ENCODE measurements around the gene LDLRAD4.

The LDLRAD4 gene

GRCh38 chr18:13362051-13362450 lies 143.5 kb downstream of the LDLRAD4 start:
- no peaks in the 10 kb centered on the region for H3K27me3 ChIP-seq (replicated peaks in 2 of 5; ENCODE audit: control insufficient read depth in 4 of 5, insufficient read depth in 5 of 5, low read length in 4 of 5)
- ChIA-PET POLR2A (no interaction called here), CTCF (no interaction called here)
- H3K36me3 ChIP-seq (ENCODE audit: control insufficient read depth in 4 of 4, insufficient read depth in 4 of 4, low read length in 3 of 4), result no peaks in the 10 kb centered on the region
- peaks cover 0 to 18% (median 0%) of the 10 kb centered on the region in 4 experiments for H3K4me1 ChIP-seq (ENCODE audit: control extremely low read depth in 1 of 4, control insufficient read depth in 4 of 4, insufficient read depth in 4 of 4, low read length in 3 of 4)
- H3K4me3 ChIP-seq (ENCODE audit: control insufficient read depth in 1 of 7, extremely low read depth in 1 of 7, insufficient read depth in 4 of 7, low read depth in 2 of 7, low read length in 6 of 7), result no peak overlapping the region
- WGBS (ENCODE audit: insufficient coverage), result 87% methylated on average over 5 of the region's 8 CpGs
- H3K27ac ChIP-seq (ENCODE audit: insufficient read depth in 1 of 2, low read depth in 1 of 2, low read length in 2 of 2, poor library complexity in 1 of 2, severe bottlenecking in 2 of 2), result no peak overlapping the region
- no peak for DNase-seq
- H3K9me3 ChIP-seq (ENCODE audit: control extremely low read depth in 1 of 5, control insufficient read depth in 4 of 5, insufficient read depth in 2 of 5, low read depth in 1 of 5, low read length in 4 of 5), result no peaks in the 10 kb centered on the region

- Histone ChIP-seq H3K4me3 (ENCODE audit: control insufficient read depth in 1 of 7, extremely low read depth in 1 of 7, insufficient read depth in 4 of 7, low read depth in 2 of 7, low read length in 6 of 7) (no peak overlapping the region), H3K27me3 (replicated peaks in 2 of 5; ENCODE audit: control insufficient read depth in 4 of 5, insufficient read depth in 5 of 5, low read length in 4 of 5) (no peaks in the 10 kb centered on the region), H3K9me3 (ENCODE audit: control extremely low read depth in 1 of 5, control insufficient read depth in 4 of 5, insufficient read depth in 2 of 5, low read depth in 1 of 5, low read length in 4 of 5) (no peaks in the 10 kb centered on the region), H3K27ac (ENCODE audit: insufficient read depth in 1 of 2, low read depth in 1 of 2, low read length in 2 of 2, poor library complexity in 1 of 2, severe bottlenecking in 2 of 2) (no peak overlapping the region), H3K4me1 (ENCODE audit: control extremely low read depth in 1 of 4, control insufficient read depth in 4 of 4, insufficient read depth in 4 of 4, low read length in 3 of 4) (peaks cover 0 to 18% (median 0%) of the 10 kb centered on the region in 4 experiments), H3K36me3 (ENCODE audit: control insufficient read depth in 4 of 4, insufficient read depth in 4 of 4, low read length in 3 of 4) (no peaks in the 10 kb centered on the region)
- POLR2A ChIA-PET, result no interaction called here
- CTCF ChIA-PET, result no interaction called here
- 81% methylated on average over 2 of the region's 2 CpGs for WGBS (ENCODE audit: insufficient coverage)
- no peak for DNase-seq
Observed at GRCh38 chr18:13362607-13363006, 144.0 kb downstream of the LDLRAD4 start.

GRCh38 chr18:13363359-13363758 lies 144.8 kb downstream of the LDLRAD4 start:
- no peak overlapping the region for H3K4me3 ChIP-seq (ENCODE audit: control insufficient read depth in 1 of 7, extremely low read depth in 1 of 7, insufficient read depth in 4 of 7, low read depth in 2 of 7, low read length in 6 of 7)
- ChIA-PET CTCF (no interaction called here), POLR2A (no interaction called here)
- no peak for DNase-seq
- 100% methylated on average over 4 of the region's 4 CpGs for WGBS (ENCODE audit: insufficient coverage)
- no peaks in the 10 kb centered on the region for H3K9me3 ChIP-seq (ENCODE audit: control extremely low read depth in 1 of 5, control insufficient read depth in 4 of 5, insufficient read depth in 2 of 5, low read depth in 1 of 5, low read length in 4 of 5)
- no peak overlapping the region for H3K27ac ChIP-seq (ENCODE audit: insufficient read depth in 1 of 2, low read depth in 1 of 2, low read length in 2 of 2, poor library complexity in 1 of 2, severe bottlenecking in 2 of 2)
- H3K4me1 ChIP-seq (ENCODE audit: control extremely low read depth in 1 of 4, control insufficient read depth in 4 of 4, insufficient read depth in 4 of 4, low read length in 3 of 4), result peaks cover 0 to 18% (median 0%) of the 10 kb centered on the region in 4 experiments
- H3K27me3 ChIP-seq (replicated peaks in 2 of 5; ENCODE audit: control insufficient read depth in 4 of 5, insufficient read depth in 5 of 5, low read length in 4 of 5), result no peaks in the 10 kb centered on the region
- H3K36me3 ChIP-seq (ENCODE audit: control insufficient read depth in 4 of 4, insufficient read depth in 4 of 4, low read length in 3 of 4), result no peaks in the 10 kb centered on the region

GRCh38 chr18:13364721-13365205 lies 146.2 kb downstream of the LDLRAD4 start:
- no peak overlapping the region for H3K27ac ChIP-seq (ENCODE audit: insufficient read depth in 1 of 2, low read depth in 1 of 2, low read length in 2 of 2, poor library complexity in 1 of 2, severe bottlenecking in 2 of 2)
- 93% methylated on average over 5 of the region's 7 CpGs for WGBS (ENCODE audit: insufficient coverage)
- ChIA-PET POLR2A (no interaction called here), CTCF (interaction anchor here (1.1 to 1.8 kb wide), 2 partner anchors 11 to 13 kb away, joined by 3 to 5 read pairs; no protein-coding TSS in a partner anchor)
- H3K36me3 ChIP-seq (ENCODE audit: control insufficient read depth in 4 of 4, insufficient read depth in 4 of 4, low read length in 3 of 4), result no peaks in the 10 kb centered on the region
- no peaks in the 10 kb centered on the region for H3K9me3 ChIP-seq (ENCODE audit: control extremely low read depth in 1 of 5, control insufficient read depth in 4 of 5, insufficient read depth in 2 of 5, low read depth in 1 of 5, low read length in 4 of 5)
- no peak for DNase-seq
- peaks cover 0 to 8% (median 0%) of the 10 kb centered on the region in 4 experiments for H3K4me1 ChIP-seq (ENCODE audit: control extremely low read depth in 1 of 4, control insufficient read depth in 4 of 4, insufficient read depth in 4 of 4, low read length in 3 of 4)
- H3K27me3 ChIP-seq (replicated peaks in 2 of 5; ENCODE audit: control insufficient read depth in 4 of 5, insufficient read depth in 5 of 5, low read length in 4 of 5), result no peaks in the 10 kb centered on the region
- H3K4me3 ChIP-seq (ENCODE audit: control insufficient read depth in 1 of 7, extremely low read depth in 1 of 7, insufficient read depth in 4 of 7, low read depth in 2 of 7, low read length in 6 of 7), result no peak overlapping the region

GRCh38 chr18:13366131-13366530 lies 147.6 kb downstream of the LDLRAD4 start:
- CTCF ChIA-PET, result no interaction called here
- 87% methylated on average over 3 of the region's 3 CpGs for WGBS (ENCODE audit: insufficient coverage)
- Histone ChIP-seq H3K36me3 (ENCODE audit: control insufficient read depth in 4 of 4, insufficient read depth in 4 of 4, low read length in 3 of 4) (no peaks in the 10 kb centered on the region), H3K9me3 (ENCODE audit: control extremely low read depth in 1 of 5, control insufficient read depth in 4 of 5, insufficient read depth in 2 of 5, low read depth in 1 of 5, low read length in 4 of 5) (no peaks in the 10 kb centered on the region), H3K27me3 (replicated peaks in 2 of 5; ENCODE audit: control insufficient read depth in 4 of 5, insufficient read depth in 5 of 5, low read length in 4 of 5) (no peaks in the 10 kb centered on the region), H3K27ac (ENCODE audit: insufficient read depth in 1 of 2, low read depth in 1 of 2, low read length in 2 of 2, poor library complexity in 1 of 2, severe bottlenecking in 2 of 2) (no peak overlapping the region), H3K4me1 (ENCODE audit: control extremely low read depth in 1 of 4, control insufficient read depth in 4 of 4, insufficient read depth in 4 of 4, low read length in 3 of 4) (peaks cover 0 to 7% (median 0%) of the 10 kb centered on the region in 4 experiments), H3K4me3 (ENCODE audit: control insufficient read depth in 1 of 7, extremely low read depth in 1 of 7, insufficient read depth in 4 of 7, low read depth in 2 of 7, low read length in 6 of 7) (no peak overlapping the region)
- DNase-seq, result no peak
- POLR2A ChIA-PET, result no interaction called here

GRCh38 chr18:13366541-13366940 lies 148.0 kb downstream of the LDLRAD4 start:
- H3K27me3 ChIP-seq (replicated peaks in 2 of 5; ENCODE audit: control insufficient read depth in 4 of 5, insufficient read depth in 5 of 5, low read length in 4 of 5), result no peaks in the 10 kb centered on the region
- H3K27ac ChIP-seq (ENCODE audit: insufficient read depth in 1 of 2, low read depth in 1 of 2, low read length in 2 of 2, poor library complexity in 1 of 2, severe bottlenecking in 2 of 2), result no peak overlapping the region
- H3K4me3 ChIP-seq (ENCODE audit: control insufficient read depth in 1 of 7, extremely low read depth in 1 of 7, insufficient read depth in 4 of 7, low read depth in 2 of 7, low read length in 6 of 7), result no peak overlapping the region
- no peak for DNase-seq
- CTCF ChIA-PET, result no interaction called here
- POLR2A ChIA-PET, result no interaction called here
- no peaks in the 10 kb centered on the region for H3K36me3 ChIP-seq (ENCODE audit: control insufficient read depth in 4 of 4, insufficient read depth in 4 of 4, low read length in 3 of 4)
- peaks cover 0 to 7% (median 0%) of the 10 kb centered on the region in 4 experiments for H3K4me1 ChIP-seq (ENCODE audit: control extremely low read depth in 1 of 4, control insufficient read depth in 4 of 4, insufficient read depth in 4 of 4, low read length in 3 of 4)
- 96% methylated on average over 7 of the region's 8 CpGs for WGBS (ENCODE audit: insufficient coverage)
- H3K9me3 ChIP-seq (ENCODE audit: control extremely low read depth in 1 of 5, control insufficient read depth in 4 of 5, insufficient read depth in 2 of 5, low read depth in 1 of 5, low read length in 4 of 5), result no peaks in the 10 kb centered on the region

GRCh38 chr18:13366962-13367892 lies 148.7 kb downstream of the LDLRAD4 start:
- H3K27me3 ChIP-seq (replicated peaks in 2 of 5; ENCODE audit: control insufficient read depth in 4 of 5, insufficient read depth in 5 of 5, low read length in 4 of 5), result no peaks in the 10 kb centered on the region
- ChIA-PET CTCF (no interaction called here), POLR2A (no interaction called here)
- 94% methylated on average over 21 of the region's 26 CpGs for WGBS (ENCODE audit: insufficient coverage)
- peaks cover 0 to 10% (median 2%) of the 10 kb centered on the region in 4 experiments for H3K4me1 ChIP-seq (ENCODE audit: control extremely low read depth in 1 of 4, control insufficient read depth in 4 of 4, insufficient read depth in 4 of 4, low read length in 3 of 4)
- no peaks in the 10 kb centered on the region for H3K36me3 ChIP-seq (ENCODE audit: control insufficient read depth in 4 of 4, insufficient read depth in 4 of 4, low read length in 3 of 4)
- H3K27ac ChIP-seq (ENCODE audit: insufficient read depth in 1 of 2, low read depth in 1 of 2, low read length in 2 of 2, poor library complexity in 1 of 2, severe bottlenecking in 2 of 2), result no peak overlapping the region
- H3K9me3 ChIP-seq (ENCODE audit: control extremely low read depth in 1 of 5, control insufficient read depth in 4 of 5, insufficient read depth in 2 of 5, low read depth in 1 of 5, low read length in 4 of 5), result no peaks in the 10 kb centered on the region
- H3K4me3 ChIP-seq (ENCODE audit: control insufficient read depth in 1 of 7, extremely low read depth in 1 of 7, insufficient read depth in 4 of 7, low read depth in 2 of 7, low read length in 6 of 7), result no peak overlapping the region
- no peak for DNase-seq
